ENCODE measurements around the gene NOS3. TPM values are rescaled to one million over a fixed set of nuclear protein-coding genes. Genes with fewer than 3 reads are reported as not detected.
"Not testable (repeated sequence)": the region's sequence is repeated elsewhere in the genome, so short reads cannot be mapped to it uniquely, and the experiment has no call there.

NOS3 gene
- polyA plus RNA-seq, 1 donor, result 8.7 TPM

DNA sequence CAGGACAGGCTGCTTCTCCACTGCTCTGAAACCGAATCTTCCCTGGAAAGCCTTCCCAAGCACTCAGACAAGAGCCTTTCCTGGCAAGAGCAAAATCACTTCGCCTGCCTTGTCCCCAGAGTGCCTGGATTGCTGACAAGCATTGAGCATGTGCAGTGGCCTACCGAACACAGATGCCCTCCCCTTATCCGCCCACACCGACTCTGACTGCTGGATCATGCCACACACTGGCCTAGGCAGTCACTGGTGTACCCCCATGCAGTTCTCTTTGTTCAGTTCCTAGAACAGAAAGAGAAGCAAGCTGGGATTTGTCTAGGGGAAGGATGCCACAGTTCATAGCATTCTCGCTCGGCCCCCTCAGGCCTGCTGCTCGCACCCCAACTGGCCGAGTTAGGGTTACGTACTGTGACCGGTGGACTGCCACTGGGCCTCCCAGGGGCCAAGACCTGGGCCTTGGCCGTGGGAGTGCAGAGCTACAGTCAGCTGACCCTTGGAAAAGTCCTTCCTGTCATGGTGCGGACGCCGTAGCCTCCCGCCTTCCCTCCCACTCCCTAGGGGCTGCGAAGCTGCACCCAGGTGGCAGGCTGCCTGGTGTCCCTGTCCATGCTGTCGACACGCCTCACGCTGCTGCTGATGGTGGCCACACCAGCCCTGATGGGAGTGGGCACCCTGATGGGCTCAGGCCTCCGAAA lies 44.4 kb downstream of the NOS3 start:
- DNase-seq, result no peak

- DNase-seq, result no peak
Measured at GRCh38 chr7:151035902-151036301, 45.1 kb downstream of the NOS3 start.

GRCh38 chr7:151038951-151039849 lies 48.4 kb downstream of the NOS3 start:
- no peak for DNase-seq

DNA sequence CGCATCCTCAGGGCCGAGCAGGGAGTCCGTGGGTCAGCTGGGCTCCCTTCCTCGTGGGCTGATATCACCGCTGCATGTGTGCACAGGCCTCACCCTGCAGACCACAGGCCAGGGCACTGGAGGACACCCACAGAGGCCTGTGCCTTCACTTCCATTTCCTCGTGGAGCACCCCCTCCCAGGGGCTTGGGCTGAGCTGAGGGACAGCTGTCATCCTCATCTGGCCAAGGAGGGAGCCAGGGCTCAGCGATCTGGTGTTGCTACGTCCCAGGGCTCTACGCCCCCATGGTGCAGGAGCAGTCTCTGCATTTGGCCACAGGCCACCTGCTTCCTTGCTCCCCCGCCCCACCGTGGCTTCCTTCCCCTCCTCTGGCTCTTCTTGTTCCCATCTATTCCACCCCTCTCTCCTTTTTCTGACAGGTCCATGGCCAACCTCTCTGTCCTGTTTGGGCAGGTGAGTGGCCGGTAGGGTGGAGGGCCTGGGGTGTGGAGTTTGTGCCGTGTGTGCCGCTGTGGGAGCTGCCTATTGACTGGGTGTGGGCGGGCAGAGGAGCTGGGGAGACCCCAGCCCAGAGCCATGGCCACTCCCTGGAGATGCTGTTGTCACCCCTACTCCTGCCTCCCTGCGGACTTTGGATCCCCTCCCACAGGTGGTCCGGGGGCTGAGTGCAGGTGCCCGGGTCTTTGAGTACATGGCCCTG lies 49.2 kb downstream of the NOS3 start:
- DNase-seq, result no peak

- DNase-seq, result no peak
Measured at GRCh38 chr7:151040616-151041375, 50.0 kb downstream of the NOS3 start.

DNA sequence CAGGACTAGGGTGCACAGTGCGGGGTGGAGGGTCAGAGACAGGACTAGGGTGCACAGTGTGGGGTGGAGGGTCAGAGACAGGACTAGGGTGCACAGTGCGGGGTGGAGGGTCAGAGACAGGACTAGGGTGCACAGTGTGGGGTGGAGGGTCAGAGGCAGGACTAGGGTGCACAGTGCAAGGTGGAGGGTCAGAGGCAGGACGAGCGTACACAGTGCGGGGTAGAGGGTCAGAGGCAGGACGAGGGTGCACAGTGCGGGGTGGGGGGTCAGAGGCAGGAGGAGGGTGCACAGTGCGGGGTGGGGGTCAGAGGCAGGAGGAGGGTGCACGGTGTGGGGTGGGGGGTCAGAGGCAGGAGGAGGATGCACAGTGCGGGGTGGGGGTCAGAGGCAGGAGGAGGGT lies 52.6 kb downstream of the NOS3 start:
- DNase-seq, result not testable (repeated sequence)

- no peak for DNase-seq
Measured at GRCh38 chr7:151043959-151044358, 53.1 kb downstream of the NOS3 start.

DNA sequence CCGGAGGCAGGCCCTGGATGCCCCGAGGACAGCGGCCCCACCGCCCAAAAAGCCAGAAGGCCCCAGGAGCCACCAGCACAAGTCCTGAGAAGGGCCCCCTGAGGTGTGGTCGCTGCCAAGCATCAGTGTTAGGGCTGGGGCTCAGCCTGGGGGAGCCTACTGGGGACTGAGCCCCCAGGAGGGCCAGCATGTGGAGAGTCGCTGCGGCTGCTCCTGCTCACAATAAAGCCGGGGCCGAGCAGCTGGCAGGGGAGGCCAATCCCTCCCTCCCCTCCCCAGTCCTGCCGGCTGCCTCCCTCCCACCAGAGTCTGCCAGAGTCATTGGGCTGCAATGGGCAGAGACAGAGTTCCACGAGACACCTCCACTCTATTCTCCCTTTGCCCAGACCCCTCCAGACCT lies 54.4 kb downstream of the NOS3 start:
- DNase-seq, result no peak

- no peak for DNase-seq
Measured at GRCh38 chr7:151045967-151046366, 55.1 kb downstream of the NOS3 start.

GRCh38 chr7:151046603-151047573 lies 56.1 kb downstream of the NOS3 start:
- no peak for DNase-seq

DNA sequence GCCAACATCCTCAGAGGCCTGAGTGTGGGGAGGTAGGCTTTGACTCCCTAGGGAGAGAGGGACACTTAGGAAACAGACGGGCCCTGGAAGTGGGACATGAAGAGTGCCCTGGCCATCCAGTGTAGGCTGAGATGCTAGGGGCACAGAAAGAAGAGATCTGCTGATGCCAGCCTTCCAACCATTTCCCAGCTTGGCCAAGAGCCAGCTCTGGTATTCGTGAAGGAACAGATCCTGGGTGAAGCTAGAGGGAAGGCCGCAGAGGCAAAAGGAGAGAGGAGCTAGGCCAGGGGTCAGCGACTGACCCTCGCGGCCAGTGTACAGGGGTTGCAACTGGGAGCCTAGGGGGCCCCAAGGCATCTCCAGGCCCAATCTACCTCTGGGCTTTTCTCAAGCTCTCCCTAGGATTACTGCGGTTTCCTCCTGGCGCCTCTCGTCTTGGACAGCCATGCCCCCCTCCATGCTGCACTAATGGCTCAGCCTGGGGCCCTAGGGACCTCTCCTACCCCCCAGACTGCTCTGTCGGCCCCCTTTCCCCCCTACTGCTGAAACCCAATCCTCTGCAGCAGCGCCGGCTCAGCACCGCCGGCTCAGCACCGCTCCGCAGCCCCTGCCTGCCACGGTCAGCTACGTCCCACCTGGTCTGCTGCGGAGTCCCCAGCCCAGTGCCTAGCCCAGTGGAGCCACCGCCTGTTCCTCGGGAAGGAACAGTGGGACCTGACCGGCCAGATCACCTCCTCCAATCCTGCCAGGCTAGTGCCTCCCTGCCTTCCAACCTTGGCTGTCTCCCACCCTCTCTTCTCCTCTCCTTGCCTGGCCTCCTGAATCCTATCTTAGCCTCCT lies 57.4 kb downstream of the NOS3 start, which contains the start of gene ASIC3:
Gene ASIC3 (plus strand): TSS at position 556 of the 840 bp plus-strand sequence. CDS start 355 bp downstream, outside the sequence.
- DNase-seq, result no peak

- no peak for DNase-seq
Measured at GRCh38 chr7:151048911-151049463, 58.2 kb downstream of the NOS3 start.

GRCh38 chr7:151051108-151051507 lies 60.3 kb downstream of the NOS3 start:
- no peak for DNase-seq

GRCh38 chr7:151053096-151053495 lies 62.3 kb downstream of the NOS3 start:
- DNase-seq, result no peak

DNA sequence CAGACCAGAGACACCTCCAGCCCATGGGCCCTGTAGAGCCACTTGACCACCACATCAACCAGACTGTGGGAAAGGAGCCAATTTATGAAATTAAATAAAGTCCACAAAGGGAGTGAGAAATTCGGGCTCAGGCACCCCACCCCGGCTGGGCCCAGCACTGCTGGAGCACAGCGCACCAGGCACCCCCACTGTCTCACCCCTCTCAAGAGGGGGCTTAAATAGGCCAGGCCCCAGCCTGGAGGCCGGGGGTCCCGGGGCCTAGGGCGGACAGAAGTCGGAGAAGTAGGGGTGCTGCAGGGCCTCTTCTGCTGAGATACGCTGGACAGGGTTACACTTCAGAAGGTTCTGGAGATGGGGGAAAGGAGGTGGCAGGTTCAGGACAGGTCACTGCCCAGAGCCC lies 62.9 kb downstream of the NOS3 start:
- no peak for DNase-seq

- DNase-seq, result no peak
Measured at GRCh38 chr7:151056283-151056665, 65.5 kb downstream of the NOS3 start.

DNA sequence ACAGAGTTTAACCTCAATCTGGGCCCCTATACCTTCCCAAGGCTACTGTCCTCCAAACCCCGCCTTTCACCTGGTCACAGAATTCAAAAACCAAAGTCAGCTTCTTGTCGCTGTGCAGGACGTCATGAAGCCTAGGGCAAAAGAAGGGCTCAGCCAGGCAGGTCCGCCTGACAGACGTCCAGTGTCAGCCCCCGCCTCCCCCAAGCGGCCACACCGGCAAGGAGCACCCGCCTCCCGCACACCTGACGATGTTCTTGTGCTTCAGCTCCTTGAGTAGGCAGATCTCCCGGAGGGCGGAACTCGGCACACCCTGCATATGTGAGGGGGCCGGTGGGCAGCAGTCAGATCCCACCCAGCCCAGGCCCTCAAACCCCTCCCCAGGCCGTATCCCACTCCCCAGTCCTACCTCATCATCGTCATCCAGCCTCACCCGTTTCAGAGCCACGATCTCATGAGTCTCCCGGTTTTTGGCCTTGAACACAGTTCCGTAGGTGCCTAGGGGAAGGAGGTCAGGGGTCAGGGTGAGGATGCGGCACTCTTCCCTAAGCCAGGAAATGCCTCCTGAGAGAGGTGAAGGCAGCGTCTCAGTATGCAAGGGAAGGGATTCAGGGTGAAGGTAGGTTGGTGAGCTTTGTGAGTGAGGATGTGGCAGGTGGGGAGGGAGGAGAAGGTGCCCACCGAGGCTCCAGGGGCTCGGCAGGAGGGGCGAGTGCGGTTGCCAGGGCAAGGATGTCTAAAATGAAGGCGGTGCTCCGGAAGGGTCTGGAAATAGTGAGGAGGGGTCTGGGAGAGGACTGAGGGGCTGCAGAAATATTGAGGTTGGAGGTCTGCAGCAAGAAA lies 66.1 kb downstream of the NOS3 start:
- no peak for DNase-seq

DNA sequence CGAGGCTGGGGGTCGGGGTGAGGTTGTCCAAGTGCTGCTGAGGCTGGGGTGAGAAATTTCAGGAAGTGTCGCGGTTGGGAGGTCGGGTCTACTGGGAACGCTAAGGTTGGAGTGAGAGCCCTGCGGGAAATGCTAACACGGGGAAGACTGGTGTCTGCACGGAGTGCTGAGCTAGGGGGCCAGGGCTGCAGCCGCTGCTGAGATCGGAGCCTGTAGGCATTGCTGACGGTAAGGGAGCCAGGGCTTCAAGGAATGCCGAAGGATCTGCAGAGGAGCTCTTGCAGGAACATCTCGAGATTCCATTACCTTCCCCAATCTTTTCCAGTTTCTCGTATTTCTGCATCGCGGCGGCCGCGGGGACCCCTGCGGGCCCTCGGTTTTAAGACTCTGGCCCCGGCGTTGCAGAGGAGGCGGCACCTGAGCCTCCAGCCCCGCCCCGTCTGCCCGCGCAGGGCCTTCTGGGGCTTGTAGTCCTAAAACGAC lies 66.7 kb downstream of the NOS3 start, which contains the start of gene CDK5:
Gene CDK5 (minus strand): TSS at position 392 of the 483 bp plus-strand sequence. CDS start 49 bp downstream, at position 343.
- no peak for DNase-seq
